D721Med (cell line): ENCODE measurements around the gene CGN.

Experiments used
- DNase-seq: peaks from one replicate; pipeline ENCODE4 v3.0.0; 2011; ENCODE audit warnings: low spot score; ENCODE audit not compliant: insufficient read length
- FAIRE-seq: peaks from 2 replicates; lab custom pipeline; 2011; peaks lifted over from hg19 to GRCh38; lab: Jason Lieb, UNC
- TF ChIP-seq, protein P1 (sequence below): IDR thresholded peaks from 2 replicates; pipeline ENCODE4 v1.5.1; 2012; ENCODE audit warnings: mild to moderate bottlenecking, control low read depth; ENCODE audit not compliant: insufficient read depth; ENCODE audit errors: missing control alignments

Gene CGN

DNA sequence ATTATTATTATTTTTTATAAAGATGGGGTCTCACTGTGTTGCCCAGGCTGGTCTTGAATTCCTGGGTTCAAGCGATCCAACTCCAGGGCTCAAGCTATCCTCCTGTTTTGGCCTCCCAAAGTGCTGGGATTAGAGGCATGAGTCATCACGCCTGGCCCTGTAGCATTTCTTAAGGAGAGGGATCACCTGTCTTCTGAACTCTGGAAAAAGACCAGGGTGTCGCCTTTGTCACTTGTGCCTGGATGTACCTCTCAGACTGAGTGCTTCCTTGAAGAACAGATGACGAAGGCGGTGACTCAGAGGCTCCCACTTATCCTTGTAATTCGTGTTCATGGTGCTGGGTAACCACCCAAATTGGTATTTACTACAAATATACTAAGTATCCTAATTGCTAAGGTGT, 2.4 kb upstream of the CGN start:
- TF ChIP-seq, protein P1, sequence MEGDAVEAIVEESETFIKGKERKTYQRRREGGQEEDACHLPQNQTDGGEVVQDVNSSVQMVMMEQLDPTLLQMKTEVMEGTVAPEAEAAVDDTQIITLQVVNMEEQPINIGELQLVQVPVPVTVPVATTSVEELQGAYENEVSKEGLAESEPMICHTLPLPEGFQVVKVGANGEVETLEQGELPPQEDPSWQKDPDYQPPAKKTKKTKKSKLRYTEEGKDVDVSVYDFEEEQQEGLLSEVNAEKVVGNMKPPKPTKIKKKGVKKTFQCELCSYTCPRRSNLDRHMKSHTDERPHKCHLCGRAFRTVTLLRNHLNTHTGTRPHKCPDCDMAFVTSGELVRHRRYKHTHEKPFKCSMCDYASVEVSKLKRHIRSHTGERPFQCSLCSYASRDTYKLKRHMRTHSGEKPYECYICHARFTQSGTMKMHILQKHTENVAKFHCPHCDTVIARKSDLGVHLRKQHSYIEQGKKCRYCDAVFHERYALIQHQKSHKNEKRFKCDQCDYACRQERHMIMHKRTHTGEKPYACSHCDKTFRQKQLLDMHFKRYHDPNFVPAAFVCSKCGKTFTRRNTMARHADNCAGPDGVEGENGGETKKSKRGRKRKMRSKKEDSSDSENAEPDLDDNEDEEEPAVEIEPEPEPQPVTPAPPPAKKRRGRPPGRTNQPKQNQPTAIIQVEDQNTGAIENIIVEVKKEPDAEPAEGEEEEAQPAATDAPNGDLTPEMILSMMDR: no peak
- DNase-seq (no peak), FAIRE-seq (no peak)

DNA sequence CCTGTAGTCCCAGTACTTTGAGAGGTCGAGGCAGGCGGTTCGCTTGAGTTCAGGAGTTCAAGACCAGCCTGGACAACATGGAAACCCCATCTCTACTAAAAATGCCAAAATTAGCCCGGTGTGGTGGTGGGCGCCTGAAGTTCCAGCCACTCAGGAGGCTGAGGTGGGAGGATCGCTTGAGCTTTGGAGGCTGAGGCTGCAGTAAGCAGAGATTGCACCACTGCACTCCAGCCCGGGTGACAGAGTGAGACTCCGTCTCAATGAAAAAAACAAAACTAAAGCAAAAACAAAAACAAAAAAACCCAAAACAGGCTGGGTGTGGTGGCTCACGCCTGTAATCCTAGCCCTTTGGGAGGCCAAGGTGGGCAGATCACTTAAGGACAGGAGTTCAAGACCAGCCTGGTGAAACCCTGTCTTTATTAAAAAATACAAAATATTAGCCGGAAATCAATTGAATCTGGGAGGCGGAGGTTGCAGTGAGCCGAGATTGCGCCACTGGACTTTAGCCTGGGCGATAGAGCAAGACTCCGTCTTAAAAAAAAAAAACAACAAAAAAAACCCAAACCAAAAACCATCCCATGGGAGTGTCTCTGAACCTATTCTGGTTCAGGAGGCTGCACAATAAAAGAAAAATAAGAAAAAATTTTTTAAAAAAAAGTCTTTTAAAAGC, 1.7 kb upstream of the CGN start:
- DNase-seq (no peak), FAIRE-seq (no peak)
- TF ChIP-seq, protein P1: no peak

DNA sequence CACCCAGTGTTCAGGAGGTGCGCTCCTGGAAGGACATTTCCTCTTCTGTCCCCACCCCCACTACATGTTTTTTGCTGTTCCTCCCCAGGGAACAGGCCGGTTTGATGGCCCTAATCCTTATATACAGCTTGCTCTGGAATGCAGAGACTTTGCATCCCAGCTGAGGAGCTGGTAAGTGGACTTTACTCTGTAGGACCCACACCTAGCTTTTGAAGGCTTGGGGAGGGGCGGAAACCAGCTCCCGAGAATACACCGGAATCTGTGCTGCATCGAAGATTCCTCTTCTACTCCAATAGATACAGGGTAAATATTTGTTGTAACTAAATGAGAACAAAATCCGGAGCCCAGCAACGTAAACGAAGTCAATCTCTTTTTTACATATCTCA, 1.2 kb upstream of the CGN start:
- TF ChIP-seq, protein P1: no peak
- DNase-seq (no peak), FAIRE-seq (no peak)

DNA sequence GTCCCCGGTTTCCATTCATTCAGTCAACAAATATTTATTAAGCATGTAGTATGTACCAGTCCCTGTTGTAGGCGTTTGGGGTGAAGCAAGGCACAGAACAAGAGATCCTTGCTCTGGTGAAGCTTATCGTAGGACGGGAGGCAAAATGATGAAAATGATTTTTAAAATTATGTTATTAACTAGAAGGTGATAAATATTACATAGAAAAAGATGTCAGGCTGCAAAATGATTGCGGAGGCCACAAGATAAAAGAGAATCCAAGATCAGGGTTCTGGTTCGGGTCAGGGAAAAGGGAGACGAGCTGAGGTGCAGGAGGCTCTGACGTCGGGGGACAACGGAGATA, 602 bp upstream of the CGN start:
- FAIRE-seq: no peak
- DNase-seq: no peak
- TF ChIP-seq, protein P1: no peak

DNA sequence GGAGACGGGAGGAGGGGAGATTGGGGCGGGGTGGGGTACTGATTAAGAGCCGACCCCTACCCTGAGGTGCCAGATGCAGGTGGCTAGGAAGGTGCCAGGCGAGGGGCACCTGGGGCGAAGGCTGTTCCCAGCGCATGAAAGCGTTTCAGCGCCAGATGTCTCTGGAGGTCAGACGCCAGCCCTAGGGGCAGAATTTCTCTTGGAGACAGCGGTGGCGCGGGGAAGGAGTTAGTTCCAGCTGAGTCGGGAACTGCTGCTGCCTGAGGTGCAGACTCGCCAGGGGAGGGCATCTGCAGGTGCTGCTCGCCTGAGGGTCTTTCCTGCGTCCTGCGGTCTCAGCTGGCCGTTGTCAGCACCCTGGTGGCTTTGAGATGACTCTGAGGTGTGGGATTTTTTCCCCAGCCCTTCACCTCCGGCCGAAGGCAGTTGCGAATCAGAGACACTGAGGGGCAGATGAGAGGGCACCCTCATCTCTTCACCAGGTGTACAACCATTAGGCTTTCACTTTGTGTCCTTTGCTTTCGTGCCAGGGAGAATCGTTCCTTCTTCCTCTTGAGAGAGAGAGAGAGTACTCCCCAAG, 539 bp downstream of the CGN start:
- FAIRE-seq: no peak
- TF ChIP-seq, protein P1: no peak

DNA sequence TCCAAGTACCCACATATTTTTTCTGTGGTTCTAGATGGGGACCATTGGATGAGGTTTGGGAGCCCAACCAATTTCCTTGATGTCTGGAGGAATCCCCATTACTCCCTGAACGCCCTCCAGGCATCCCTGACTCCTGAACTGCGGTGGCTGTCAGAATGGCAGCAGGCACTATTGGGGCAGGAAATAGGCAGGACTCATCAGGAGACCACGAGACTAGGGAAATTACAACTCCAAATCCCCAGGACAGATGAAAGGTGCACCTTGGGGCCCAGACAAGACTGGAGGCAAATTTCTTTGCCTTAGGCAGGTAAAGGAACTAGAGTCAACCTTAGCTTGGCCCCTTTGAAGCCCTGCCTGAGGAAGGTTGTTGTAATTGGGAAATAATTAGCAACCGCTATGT, 1.1 kb downstream of the CGN start:
- no peak for DNase-seq
- TF ChIP-seq, protein P1: no peak
- no peak for FAIRE-seq

More for the DNA sequence above, 539 bp downstream of the CGN start:
- DNase-seq: no peak
